Endodermal cell (in vitro differentiated cells): Measurements from ENCODE around the gene SLMAP. TPM values are rescaled to one million over a fixed set of nuclear protein-coding genes. Genes with fewer than 3 reads are reported as not detected.

Experiments
- DNase-seq: peaks from one replicate; pipeline ENCODE4 v3.0.0-alpha.2; 2017
- H3K27ac ChIP-seq: 2 replicates; pipeline ENCODE4 v1.5.1; 2013; ENCODE audit warnings: mild to moderate bottlenecking, low read depth, low read length, moderate library complexity
- H3K27me3 ChIP-seq: 2 replicates; pipeline ENCODE4 v1.6.1; 2013; ENCODE audit warnings: mild to moderate bottlenecking, low read length, moderate library complexity; ENCODE audit not compliant: insufficient read depth, control insufficient read depth, poor library complexity, severe bottlenecking
- H3K36me3 ChIP-seq: 2 replicates; pipeline ENCODE4 v1.7.0; 2013; ENCODE audit warnings: mild to moderate bottlenecking, low read length, moderate library complexity; ENCODE audit not compliant: control insufficient read depth, insufficient read depth
- H3K4me1 ChIP-seq: one replicate; pipeline ENCODE4 v1.7.0; 2013; ENCODE audit warnings: low read length; ENCODE audit not compliant: control insufficient read depth, insufficient read depth
- H3K4me3 ChIP-seq: 2 replicates; pipeline ENCODE4 v1.5.1; 2013; ENCODE audit warnings: mild to moderate bottlenecking, low read length, moderate library complexity
- H3K9ac ChIP-seq: 2 replicates; pipeline ENCODE4 v1.6.1; 2013; ENCODE audit warnings: mild to moderate bottlenecking, low read length, moderate library complexity; ENCODE audit not compliant: poor library complexity, severe bottlenecking; ENCODE audit errors: extremely low read depth
- H3K9me3 ChIP-seq: 2 replicates; pipeline ENCODE4 v1.6.1; 2013; ENCODE audit warnings: mild to moderate bottlenecking, low read length, moderate library complexity; ENCODE audit not compliant: control insufficient read depth
- H3K27ac Mint-ChIP-seq: 2 replicates; pipeline ENCODE4 v1.8.0; 2020; ENCODE audit warnings: mixed read lengths
- H3K27me3 Mint-ChIP-seq: 2 replicates; pipeline ENCODE4 v1.8.0; 2021; ENCODE audit warnings: mild to moderate bottlenecking, mixed read lengths; ENCODE audit not compliant: insufficient read depth
- H3K36me3 Mint-ChIP-seq: 2 replicates; pipeline ENCODE4 v1.8.0; 2020; ENCODE audit warnings: low read depth, mixed read lengths
- H3K4me1 Mint-ChIP-seq: 2 replicates; pipeline ENCODE4 v1.8.0; 2020; ENCODE audit warnings: mixed read lengths
- H3K4me3 Mint-ChIP-seq: 2 replicates; pipeline ENCODE4 v1.8.0; 2020; ENCODE audit warnings: mild to moderate bottlenecking, moderate library complexity, mixed read lengths
- H3K9me3 Mint-ChIP-seq: 2 replicates; pipeline ENCODE4 v1.8.0; 2020; ENCODE audit warnings: mild to moderate bottlenecking, mixed read lengths
- CTCF ChIP-seq: fragments of 200-600 bp; sonication (generic); conservative IDR thresholded peaks from 2 replicates; pipeline ENCODE4 v1.5.0; 2021; ENCODE audit warnings: antibody characterized with exemption, mild to moderate bottlenecking
- WGBS, 2 experiments: methylation state at CpG; one replicate each; pipeline versions ENCODE4 v1.1.5 to v1.1.7; 2013; ENCODE audit warnings: missing lambda C conversion rate in 2 of 2, mixed read lengths in 1 of 2; ENCODE audit not compliant: insufficient coverage in 1 of 2, insufficient read length in 1 of 2; 5-methylcytosine and 5-hydroxymethylcytosine counted together
- total RNA-seq, 2 donors: library from RNA; stranded (reverse); fragmentation: NEBNext Ultra II Directional in 1 of 2; extraction: Animal tissue kit (Norgen Biotek cat#: 25700) in 1 of 2; gene quantifications; 2 replicates in 1 of 2; 3 replicates in 1 of 2; pipeline ENCODE4 v1.2.1, GENCODE V29; 2021

SLMAP gene
- total RNA-seq, 2 donors from 2014 or later, result 64.8 to 65.7 TPM

GRCh38 chr3:57745101-57745500 lies 11.0 kb upstream of the SLMAP start:
- H3K27me3 ChIP-seq, result no peaks in the 10 kb centered on the region
- Mint-ChIP-seq H3K9me3 (peaks cover 6% of the 10 kb centered on the region), H3K4me1 (peaks cover 10% of the 10 kb centered on the region), H3K36me3 (no peaks in the 10 kb centered on the region), H3K27me3 (no peaks in the 10 kb centered on the region), H3K27ac (no peak overlapping the region), H3K4me3 (no peak overlapping the region)
- WGBS, 2 experiments, result 84 to 91% methylated on average over 3 of the region's 3 CpGs
- peaks cover 4% of the 10 kb centered on the region for H3K4me1 ChIP-seq
- no peaks in the 10 kb centered on the region for H3K9me3 ChIP-seq
- no peak overlapping the region for H3K9ac ChIP-seq
- no peak for TF ChIP-seq CTCF
- no peak overlapping the region for H3K4me3 ChIP-seq
- H3K36me3 ChIP-seq, result no peaks in the 10 kb centered on the region
- DNase-seq, result no peak
- H3K27ac ChIP-seq, result no peak overlapping the region

GRCh38 chr3:57746156-57747010 lies 9.7 kb upstream of the SLMAP start:
- Histone ChIP-seq H3K27ac (no peak overlapping the region), H3K9ac (no peak overlapping the region), H3K36me3 (no peaks in the 10 kb centered on the region), H3K4me3 (no peak overlapping the region), H3K9me3 (no peaks in the 10 kb centered on the region), H3K4me1 (peaks cover 4% of the 10 kb centered on the region), H3K27me3 (no peaks in the 10 kb centered on the region)
- no peaks in the 10 kb centered on the region for H3K36me3 Mint-ChIP-seq
- H3K4me3 Mint-ChIP-seq, result no peak overlapping the region
- WGBS, 2 experiments, result 90 to 94% methylated on average over 2 to 17 of the region's 17 CpGs
- no peak overlapping the region for H3K27ac Mint-ChIP-seq
- no peak for TF ChIP-seq CTCF
- peaks cover 6% of the 10 kb centered on the region for H3K9me3 Mint-ChIP-seq
- H3K27me3 Mint-ChIP-seq, result no peaks in the 10 kb centered on the region
- peaks cover 4% of the 10 kb centered on the region for H3K4me1 Mint-ChIP-seq
- no peak for DNase-seq

- peaks cover 4% of the 10 kb centered on the region for H3K4me1 Mint-ChIP-seq
- H3K4me3 ChIP-seq, result no peak overlapping the region
- no peak overlapping the region for H3K9ac ChIP-seq
- no peaks in the 10 kb centered on the region for H3K36me3 Mint-ChIP-seq
- H3K27me3 ChIP-seq, result no peaks in the 10 kb centered on the region
- H3K27me3 Mint-ChIP-seq, result no peaks in the 10 kb centered on the region
- no peak for TF ChIP-seq CTCF
- H3K9me3 Mint-ChIP-seq, result peaks cover 6% of the 10 kb centered on the region
- no peaks in the 10 kb centered on the region for H3K36me3 ChIP-seq
- no peaks in the 10 kb centered on the region for H3K9me3 ChIP-seq
- no peak for DNase-seq
- H3K27ac ChIP-seq, result no peak overlapping the region
- 93 to 95% methylated on average over 9 of the region's 9 CpGs for WGBS, 2 experiments
- H3K27ac Mint-ChIP-seq, result no peak overlapping the region
- H3K4me3 Mint-ChIP-seq, result no peak overlapping the region
- H3K4me1 ChIP-seq, result no peaks in the 10 kb centered on the region
Measured at GRCh38 chr3:57749542-57749941, 6.6 kb upstream of the SLMAP start.
